T-cell (primary cell): ENCODE measurements around the gene FOXN3. TPM values are rescaled to one million over a fixed set of nuclear protein-coding genes. Genes with fewer than 3 reads are reported as not detected.
"Not testable (repeated sequence)": the region's sequence is repeated elsewhere in the genome, so short reads cannot be mapped to it uniquely, and the experiment has no call there.

ENCODE experiments used
- ATAC-seq, 4 experiments: fragments of 200-7000 bp in 3 of 4; fragments of 150-1000 bp in 1 of 4; cut with Tn5 transposase; replicated peaks in 1 of 4; 1 replicate in 3 of 4; 2 replicates in 1 of 4; pipeline ENCODE4 v1.10.0; 2021; ENCODE audit warnings: moderate library complexity in 3 of 4, mild to moderate bottlenecking in 2 of 4, moderate number of reproducible peaks in 1 of 4
- CTCF ChIA-PET, 2 donors: fragments of 300-600 bp; sonication (Branson Sonifier 250); formaldehyde crosslinking; loops; one replicate each; lab custom pipeline; 2022; ENCODE audit warnings: antibody characterized with exemption in 2 of 2; lab: Charles Lee
- POLR2A ChIA-PET, 2 donors: fragments of 300-600 bp; sonication (Branson Sonifier 250); formaldehyde crosslinking; loops; one replicate each; lab custom pipeline; 2022; ENCODE audit warnings: antibody characterized with exemption in 2 of 2; lab: Charles Lee
- DNase-seq, 35 experiments: peaks; one replicate each; pipeline versions ENCODE4 v3.0.0 to v3.0.0-alpha.2; 2013 to 2023
- H3K27ac ChIP-seq: one replicate; pipeline ENCODE4 v1.5.1; 2013; ENCODE audit warnings: low read length
- H3K27me3 ChIP-seq, 2 experiments: replicated peaks in 1 of 2; 1 replicate in 1 of 2; 2 replicates in 1 of 2; pipeline versions ENCODE4 v1.6.1 to v1.7.0; 2013; ENCODE audit warnings: low read length in 1 of 2, mixed read lengths in 1 of 2; ENCODE audit not compliant: control insufficient read depth in 2 of 2, insufficient read depth in 2 of 2; ENCODE audit errors: extremely low read depth in 1 of 2
- H3K36me3 ChIP-seq, 2 donors: 1 replicate in 1 of 2; 2 replicates in 1 of 2; pipeline versions ENCODE4 v1.6.1 to v1.7.0; 2013; ENCODE audit warnings: low read length in 1 of 2; ENCODE audit not compliant: control insufficient read depth in 2 of 2, insufficient read depth in 1 of 2; ENCODE audit errors: extremely low read depth in 1 of 2
- H3K4me1 ChIP-seq, 2 experiments: 1 replicate in 1 of 2; 2 replicates in 1 of 2; pipeline versions ENCODE4 v1.6.1 to v1.7.0; 2013; ENCODE audit warnings: low read length in 2 of 2, mixed read lengths in 1 of 2; ENCODE audit not compliant: insufficient read depth in 2 of 2, control insufficient read depth in 1 of 2; ENCODE audit errors: extremely low read depth in 1 of 2
- H3K4me3 ChIP-seq, 2 donors: 1 replicate in 1 of 2; 2 replicates in 1 of 2; pipeline versions ENCODE4 v1.5.1 to v1.7.0; 2013; ENCODE audit warnings: mild to moderate bottlenecking in 2 of 2, low read length in 1 of 2, moderate library complexity in 1 of 2; ENCODE audit not compliant: control insufficient read depth in 1 of 2; ENCODE audit errors: extremely low read depth in 1 of 2
- H3K9me3 ChIP-seq: 2 replicates; pipeline ENCODE4 v1.7.0; 2013
- H3K27ac Mint-ChIP-seq, 2 donors: one replicate each; pipeline ENCODE4 v1.8.0; 2020 to 2021; ENCODE audit warnings: mild to moderate bottlenecking in 2 of 2, mixed read lengths in 2 of 2
- H3K27me3 Mint-ChIP-seq, 2 donors: one replicate each; pipeline ENCODE4 v1.8.0; 2021 to 2022; ENCODE audit warnings: mixed read lengths in 2 of 2
- H3K36me3 Mint-ChIP-seq: one replicate; pipeline ENCODE4 v1.8.0; 2021; ENCODE audit warnings: mixed read lengths
- H3K4me1 Mint-ChIP-seq, 3 donors: one replicate each; pipeline ENCODE4 v1.8.0; 2020 to 2022; ENCODE audit warnings: mixed read lengths in 3 of 3, mild to moderate bottlenecking in 1 of 3
- H3K4me3 Mint-ChIP-seq, 3 donors: one replicate each; pipeline ENCODE4 v1.8.0; 2020 to 2022; ENCODE audit warnings: mild to moderate bottlenecking in 3 of 3, mixed read lengths in 3 of 3, moderate library complexity in 3 of 3
- H3K9me3 Mint-ChIP-seq, 3 donors: one replicate each; pipeline ENCODE4 v1.8.0; 2020 to 2022; ENCODE audit warnings: mixed read lengths in 3 of 3
- WGBS: methylation state at CpG from one replicate; pipeline ENCODE4 v1.1.5; 2013; ENCODE audit warnings: missing lambda C conversion rate; ENCODE audit not compliant: insufficient coverage; 5-methylcytosine and 5-hydroxymethylcytosine counted together
- total RNA-seq, 35 experiments: library from RNA in 6 of 35; stranded (reverse) in 6 of 35; fragments of 120-200 nt in 1 of 35; gene quantifications; one replicate each; pipeline versions ENCODE4 v1.2.1 to v1.2.4 and lab custom pipeline; 2013 to 2026

Gene FOXN3
- total RNA-seq, 5 donors from 2014 or later (not counting 1 experiment from before 2014, with no cell fraction given): 92.8 to 176 (median 103) TPM

GRCh38 chr14:89302396-89302950 is 114.6 kb downstream of the FOXN3 start:
- no peak overlapping the region for H3K4me3 ChIP-seq
- CTCF ChIA-PET: no interaction called here
- Mint-ChIP-seq H3K4me3 (no peak overlapping the region), H3K9me3 (no peaks in the 10 kb centered on the region), H3K27me3 (no peaks in the 10 kb centered on the region), H3K36me3 (peaks cover 35% of the 10 kb centered on the region), H3K4me1 (peaks cover 62 to 76% (median 70%) of the 10 kb centered on the region in 3 donors), H3K27ac (peak overlapping the region in 1 of 2 donors; percentile 94)
- peaks cover 3 to 5% of the 10 kb centered on the region in 2 donors for H3K36me3 ChIP-seq
- H3K4me1 ChIP-seq: peaks cover 4 to 22% of the 10 kb centered on the region in 2 experiments
- POLR2A ChIA-PET: no interaction called here
- no peaks in the 10 kb centered on the region for H3K27me3 ChIP-seq
- ATAC-seq (no peak), DNase-seq (no peak)
- 79% methylated on average over 4 of the region's 7 CpGs for WGBS
- H3K9me3 ChIP-seq: no peaks in the 10 kb centered on the region
- H3K27ac ChIP-seq: no peak overlapping the region

GRCh38 chr14:89299587-89299986 is 117.4 kb downstream of the FOXN3 start:
- Histone ChIP-seq H3K4me1 (peaks cover 2 to 21% of the 10 kb centered on the region in 2 experiments), H3K9me3 (no peaks in the 10 kb centered on the region), H3K27me3 (no peaks in the 10 kb centered on the region), H3K36me3 (peaks cover 3 to 5% of the 10 kb centered on the region in 2 donors), H3K4me3 (no peak overlapping the region), H3K27ac (no peak overlapping the region)
- Mint-ChIP-seq H3K27me3 (no peaks in the 10 kb centered on the region), H3K4me1 (peaks cover 45 to 58% (median 55%) of the 10 kb centered on the region in 3 donors), H3K36me3 (peaks cover 40% of the 10 kb centered on the region), H3K27ac (no peak overlapping the region), H3K9me3 (no peaks in the 10 kb centered on the region), H3K4me3 (no peak overlapping the region)
- WGBS: 100% methylated on average over 1 of the region's 4 CpGs
- no peak for DNase-seq
- CTCF ChIA-PET: no interaction called here
- POLR2A ChIA-PET: no interaction called here
- no peak for ATAC-seq

GRCh38 chr14:89298056-89298834 is 118.8 kb downstream of the FOXN3 start:
- DNase-seq (no peak), ATAC-seq (no peak)
- no peak overlapping the region for H3K27ac Mint-ChIP-seq
- no peak overlapping the region for H3K4me3 Mint-ChIP-seq
- H3K9me3 Mint-ChIP-seq: no peaks in the 10 kb centered on the region
- H3K4me3 ChIP-seq: no peak overlapping the region
- 67% methylated on average over 1 of the region's 7 CpGs for WGBS
- no peaks in the 10 kb centered on the region for H3K27me3 ChIP-seq
- H3K27ac ChIP-seq: no peak overlapping the region
- ChIA-PET CTCF (no interaction called here), POLR2A (no interaction called here)
- no peaks in the 10 kb centered on the region for H3K9me3 ChIP-seq
- peaks cover 0 to 13% of the 10 kb centered on the region in 2 experiments for H3K4me1 ChIP-seq
- H3K4me1 Mint-ChIP-seq: peaks cover 44 to 51% (median 50%) of the 10 kb centered on the region in 3 donors
- H3K36me3 Mint-ChIP-seq: peaks cover 37% of the 10 kb centered on the region
- no peaks in the 10 kb centered on the region for H3K27me3 Mint-ChIP-seq
- H3K36me3 ChIP-seq: peaks cover 3 to 5% of the 10 kb centered on the region in 2 donors

GRCh38 chr14:89296281-89296745 is 120.7 kb downstream of the FOXN3 start:
- Histone ChIP-seq H3K4me3 (no peak overlapping the region), H3K9me3 (no peaks in the 10 kb centered on the region), H3K27me3 (no peaks in the 10 kb centered on the region), H3K27ac (no peak overlapping the region), H3K4me1 (peaks cover 0 to 11% of the 10 kb centered on the region in 2 experiments), H3K36me3 (peaks cover 0 to 3% of the 10 kb centered on the region in 2 donors)
- ChIA-PET POLR2A (no interaction called here), CTCF (interaction anchor here in 1 of 2 donors (0.6 kb wide), 1 partner anchor 233 kb away, joined by 6 read pairs; no protein-coding TSS in a partner anchor)
- Mint-ChIP-seq H3K27ac (no peak overlapping the region), H3K9me3 (no peaks in the 10 kb centered on the region), H3K27me3 (no peaks in the 10 kb centered on the region), H3K4me3 (no peak overlapping the region), H3K4me1 (peaks cover 50 to 56% (median 51%) of the 10 kb centered on the region in 3 donors), H3K36me3 (peaks cover 40% of the 10 kb centered on the region)
- DNase-seq (no peak), ATAC-seq (no peak)
- no CpG with 5 or more reads among the region's 6 CpGs for WGBS

- H3K9me3 ChIP-seq: no peaks in the 10 kb centered on the region
- Mint-ChIP-seq H3K4me3 (no peak overlapping the region), H3K27ac (peak overlapping the region; percentile 6 to 49), H3K9me3 (no peaks in the 10 kb centered on the region), H3K27me3 (no peaks in the 10 kb centered on the region), H3K4me1 (peaks cover 55 to 64% (median 61%) of the 10 kb centered on the region in 3 donors), H3K36me3 (peaks cover 46% of the 10 kb centered on the region)
- no peaks in the 10 kb centered on the region for H3K27me3 ChIP-seq
- no peak for ATAC-seq
- ChIA-PET POLR2A (no interaction called here), CTCF (interaction anchor here in 1 of 2 donors (0.6 kb wide), 1 partner anchor 173 kb away, joined by 3 read pairs; no protein-coding TSS in a partner anchor)
- H3K27ac ChIP-seq: no peak overlapping the region
- WGBS: 100% methylated on average over 5 of the region's 6 CpGs
- H3K4me3 ChIP-seq: no peak overlapping the region
- DNase-seq: no peak
- peaks cover 5% of the 10 kb centered on the region in 2 donors for H3K36me3 ChIP-seq
- H3K4me1 ChIP-seq: peaks cover 0 to 12% of the 10 kb centered on the region in 2 experiments
Measured at GRCh38 chr14:89294872-89295271, 122.2 kb downstream of the FOXN3 start.

- H3K27ac Mint-ChIP-seq, H3K27me3 Mint-ChIP-seq, H3K27ac ChIP-seq, H3K9me3 Mint-ChIP-seq, H3K4me3 Mint-ChIP-seq, ATAC-seq, H3K27me3 ChIP-seq, H3K9me3 ChIP-seq, DNase-seq, CTCF ChIA-PET, H3K36me3 ChIP-seq, H3K4me3 ChIP-seq, POLR2A ChIA-PET: not testable (repeated sequence)
- 100% methylated on average over 2 of the region's 4 CpGs for WGBS
- peaks cover 54 to 61% (median 57%) of the 10 kb centered on the region in 3 donors for H3K4me1 Mint-ChIP-seq
- peaks cover 0 to 12% of the 10 kb centered on the region in 2 experiments for H3K4me1 ChIP-seq
- H3K36me3 Mint-ChIP-seq: peaks cover 43% of the 10 kb centered on the region
Measured at GRCh38 chr14:89294469-89294868, 122.6 kb downstream of the FOXN3 start.
